Stimulated activated CD4-positive, alpha-beta T cell treated with anti-CD3 and anti-CD28 coated beads, Interleukin-15, amount 100 ng/mL, for 1 hour (primary cell): ENCODE measurements around the gene PTPRCAP.
A peak's percentile ranks its signal among the peaks of the same experiment; 100 is the strongest.

ENCODE experiments used
- DNase-seq, 2 donors: peaks; one replicate each; pipeline ENCODE4 v3.0.0-alpha.2; 2020; ENCODE audit warnings: low read depth in 1 of 2, low spot score in 1 of 2

Gene PTPRCAP

DNA sequence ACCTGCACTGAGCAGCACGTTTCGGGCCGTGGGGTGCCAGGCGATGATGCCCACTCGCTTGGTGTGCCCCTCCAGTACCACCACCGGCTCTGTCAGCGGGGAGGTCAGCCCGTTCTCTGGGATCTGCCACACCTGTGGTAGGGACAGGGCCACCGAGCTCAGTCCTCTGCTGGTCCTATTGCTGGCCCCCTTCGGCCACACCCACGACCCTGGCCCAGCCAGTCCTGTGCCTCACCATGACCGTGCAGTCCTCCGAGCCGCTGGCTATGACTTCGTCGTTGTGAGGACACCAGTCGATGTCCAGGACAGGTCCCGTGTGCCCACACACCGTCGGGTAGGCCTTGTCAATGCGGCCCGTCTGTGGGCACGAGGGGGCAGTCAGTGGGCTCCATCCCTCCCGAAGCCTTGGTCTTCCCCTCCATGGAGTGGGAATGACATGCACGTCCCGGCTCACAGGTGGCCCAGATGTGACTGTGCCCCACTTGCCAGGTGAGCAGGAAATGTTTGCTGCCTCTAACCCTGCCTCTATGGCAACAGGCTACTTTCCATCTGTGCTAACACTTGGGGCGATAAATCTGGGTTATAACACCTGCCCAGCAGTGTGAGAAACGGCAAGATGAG lies 4.4 kb upstream of the PTPRCAP start:
- DNase-seq: no peak

DNA sequence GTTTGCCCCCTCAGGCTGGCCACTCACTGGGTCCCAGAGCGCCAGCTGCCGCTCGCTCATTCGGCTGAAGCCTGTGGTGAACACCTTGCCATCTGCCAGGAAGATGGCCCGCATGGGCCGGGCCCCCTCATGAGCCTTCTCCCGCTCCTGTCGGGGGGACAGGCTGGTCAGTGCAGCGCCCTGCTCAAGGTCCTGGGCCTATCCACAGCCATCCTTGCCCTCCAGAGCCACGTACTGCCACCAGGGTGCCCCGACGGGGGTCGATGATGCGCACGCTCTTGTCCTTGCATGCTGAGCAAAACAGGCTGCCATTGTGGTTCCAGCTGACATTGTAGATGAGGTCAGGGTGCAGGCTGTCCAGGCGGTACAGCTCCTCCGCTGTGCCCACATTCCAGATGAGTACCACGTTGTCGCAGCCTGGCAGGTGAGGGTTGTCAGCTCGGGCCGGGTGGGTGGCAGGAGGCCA lies 3.6 kb upstream of the PTPRCAP start:
- no peak for DNase-seq

- DNase-seq: no peak
Measured at GRCh38 chr11:67440229-67441097, 3.0 kb upstream of the PTPRCAP start.

DNA sequence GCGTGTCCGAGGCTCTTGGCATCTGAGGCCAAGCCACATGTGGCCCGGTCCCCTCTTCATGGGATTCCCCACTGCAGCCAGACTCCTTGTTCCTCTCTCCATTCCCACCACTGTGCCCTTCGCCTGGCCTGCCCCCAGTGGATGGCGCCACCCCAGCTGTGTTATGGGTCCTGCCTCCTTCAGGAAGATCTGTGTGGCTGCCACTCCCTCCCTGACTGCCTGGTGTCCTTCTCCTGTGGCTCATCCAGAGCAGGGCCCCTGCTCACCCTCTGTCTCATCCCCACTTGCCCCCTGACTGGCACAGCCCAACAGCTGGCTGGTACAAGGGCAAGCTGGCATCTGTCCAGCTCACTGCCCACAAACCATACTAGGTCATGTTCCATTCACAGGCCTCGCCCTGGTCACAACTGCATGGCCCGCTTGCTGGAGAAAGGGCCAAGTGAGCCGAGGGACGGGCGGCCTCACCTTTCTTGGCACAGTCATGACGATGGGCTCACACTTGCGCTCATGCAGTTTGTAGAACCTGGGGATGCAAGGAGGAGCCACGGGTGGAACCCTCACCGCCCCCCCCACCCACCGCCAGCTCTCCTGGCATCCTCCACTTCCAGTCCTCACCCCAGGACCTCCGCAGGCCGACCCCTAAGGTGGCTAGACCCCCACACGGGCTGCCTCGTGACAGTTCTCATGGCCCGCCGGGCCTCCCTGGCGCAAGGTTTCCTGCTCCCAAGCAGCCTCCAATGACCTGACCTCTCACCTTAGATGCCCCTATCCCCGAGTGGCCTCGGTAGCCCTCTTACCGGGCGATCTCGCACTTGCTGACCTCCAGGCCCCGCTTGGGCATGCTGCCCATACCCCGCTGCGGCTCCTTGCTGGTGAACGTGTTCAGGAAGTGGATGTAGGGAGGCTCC lies 2.1 kb upstream of the PTPRCAP start:
- DNase-seq: no peak

GRCh38 chr11:67438158-67438902 lies 848 bp upstream of the PTPRCAP start:
- peak; percentile 57 to 66 for DNase-seq

DNA sequence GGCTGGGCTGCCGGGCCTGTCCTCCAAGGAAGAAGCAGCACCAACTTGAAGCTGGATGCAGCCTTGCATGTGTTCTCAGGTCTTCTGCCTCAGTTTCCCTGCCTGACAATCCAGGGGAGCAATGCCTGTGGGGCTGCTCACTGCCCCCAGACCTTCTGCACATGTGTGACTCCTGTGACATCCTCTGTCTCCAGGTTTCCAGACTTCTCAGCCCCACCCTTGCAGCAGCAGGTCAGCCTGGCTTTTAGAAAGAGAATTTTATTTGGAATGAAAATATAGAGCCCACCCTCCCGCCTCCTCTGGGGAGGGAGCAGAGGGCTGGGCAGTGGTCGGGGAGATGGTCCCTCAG lies 301 bp upstream of the PTPRCAP start:
- DNase-seq: no peak

DNA sequence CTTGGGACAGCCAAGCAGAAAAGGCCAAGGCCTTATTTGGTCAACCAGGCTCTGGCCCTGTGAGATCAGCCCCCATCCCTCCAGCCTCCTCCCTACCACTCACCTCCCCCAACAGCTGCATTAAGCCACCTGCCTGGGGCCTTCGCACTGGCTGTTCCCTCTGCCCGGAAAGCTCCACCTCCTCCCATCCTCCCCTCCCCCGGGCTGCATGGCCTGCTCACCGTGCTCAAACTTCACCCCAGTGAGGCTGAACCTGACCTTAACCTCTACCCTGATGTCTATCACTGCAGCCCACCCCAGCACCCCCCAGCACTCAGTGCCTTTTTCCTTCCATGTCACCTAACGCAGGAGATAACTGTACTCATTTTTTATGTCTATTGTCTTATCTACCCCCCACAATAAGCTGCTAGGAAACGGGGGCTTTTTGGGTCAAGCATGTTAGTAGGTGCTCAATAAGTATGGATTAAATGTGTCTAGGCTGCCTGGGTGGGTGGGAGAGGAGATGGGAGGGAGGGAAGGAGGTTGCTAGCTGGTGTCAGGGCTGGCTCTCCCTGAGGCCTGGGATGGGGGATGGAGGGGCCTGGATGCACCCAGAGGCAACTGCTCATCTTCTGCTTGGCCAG lies 912 bp downstream of the PTPRCAP start:
- DNase-seq: peak; percentile 47 to 59

- no peak for DNase-seq
Measured at GRCh38 chr11:67435727-67436458, 1.6 kb downstream of the PTPRCAP start.

GRCh38 chr11:67435031-67435726 lies 2.3 kb downstream of the PTPRCAP start:
- no peak for DNase-seq

GRCh38 chr11:67434395-67434881 lies 3.0 kb downstream of the PTPRCAP start:
- DNase-seq: no peak

DNA sequence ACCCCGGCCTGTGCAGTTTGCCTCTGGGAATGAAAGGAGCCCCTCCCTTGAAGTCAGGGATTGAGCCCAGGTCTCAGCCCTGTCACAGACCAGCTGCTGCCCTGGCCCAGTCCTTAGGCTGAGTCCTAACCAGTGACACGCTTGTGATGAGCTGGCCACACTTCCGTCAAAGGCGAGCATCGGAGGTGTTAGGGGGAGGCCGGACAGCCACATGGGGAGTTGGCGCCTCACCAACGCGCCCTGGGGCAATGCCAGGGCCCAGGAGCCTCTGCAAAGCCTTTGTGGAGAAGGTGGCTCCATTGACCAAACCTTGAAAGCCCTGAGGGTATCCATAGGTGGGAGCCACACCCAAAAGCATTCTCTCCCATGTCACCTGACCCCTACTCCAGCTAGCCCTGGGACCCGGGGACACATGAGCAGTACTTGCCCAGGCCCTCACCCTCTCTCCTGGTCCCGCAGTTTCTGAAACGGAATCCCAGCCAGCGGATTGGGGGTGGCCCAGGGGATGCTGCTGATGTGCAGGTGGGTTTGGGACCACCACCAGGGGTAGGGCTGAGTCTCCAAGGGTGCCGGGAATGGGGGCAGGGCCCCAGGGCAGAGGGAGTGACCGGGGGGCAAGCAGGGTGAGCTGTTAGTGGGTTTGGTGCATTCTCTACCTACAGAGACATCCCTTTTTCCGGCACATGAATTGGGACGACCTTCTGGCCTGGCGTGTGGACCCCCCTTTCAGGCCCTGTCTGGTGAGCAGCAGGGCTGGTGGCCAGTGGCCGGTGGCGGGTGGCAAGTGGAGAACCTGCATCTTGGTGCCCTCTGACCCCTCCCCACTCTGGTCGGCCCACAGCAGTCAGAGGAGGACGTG lies 3.7 kb downstream of the PTPRCAP start:
- DNase-seq: no peak

DNA sequence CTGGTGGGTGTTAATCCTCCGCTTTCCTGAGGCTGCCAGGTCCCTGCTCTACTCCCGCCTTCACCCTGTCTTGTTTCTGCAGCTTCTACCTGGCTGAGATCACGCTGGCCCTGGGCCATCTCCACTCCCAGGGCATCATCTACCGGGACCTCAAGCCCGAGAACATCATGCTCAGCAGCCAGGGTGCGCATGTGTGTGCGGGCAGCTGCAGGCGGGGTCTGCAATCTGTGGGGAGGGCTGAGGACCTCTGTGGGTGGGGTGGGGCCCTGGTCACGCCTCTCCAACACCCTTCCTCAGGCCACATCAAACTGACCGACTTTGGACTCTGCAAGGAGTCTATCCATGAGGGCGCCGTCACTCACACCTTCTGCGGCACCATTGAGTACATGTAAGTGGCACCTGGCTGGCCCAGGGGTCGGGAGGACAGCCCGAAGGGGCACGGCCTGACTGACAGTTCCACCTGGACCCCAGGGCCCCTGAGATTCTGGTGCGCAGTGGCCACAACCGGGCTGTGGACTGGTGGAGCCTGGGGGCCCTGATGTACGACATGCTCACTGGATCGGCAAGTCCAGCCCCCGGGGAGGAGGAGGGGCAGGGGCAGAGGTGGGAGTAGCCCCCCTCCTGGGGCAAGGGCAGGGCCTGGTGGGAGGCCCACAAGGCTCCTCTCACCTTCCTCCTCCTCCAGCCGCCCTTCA lies 4.7 kb downstream of the PTPRCAP start:
- DNase-seq: no peak

DNA sequence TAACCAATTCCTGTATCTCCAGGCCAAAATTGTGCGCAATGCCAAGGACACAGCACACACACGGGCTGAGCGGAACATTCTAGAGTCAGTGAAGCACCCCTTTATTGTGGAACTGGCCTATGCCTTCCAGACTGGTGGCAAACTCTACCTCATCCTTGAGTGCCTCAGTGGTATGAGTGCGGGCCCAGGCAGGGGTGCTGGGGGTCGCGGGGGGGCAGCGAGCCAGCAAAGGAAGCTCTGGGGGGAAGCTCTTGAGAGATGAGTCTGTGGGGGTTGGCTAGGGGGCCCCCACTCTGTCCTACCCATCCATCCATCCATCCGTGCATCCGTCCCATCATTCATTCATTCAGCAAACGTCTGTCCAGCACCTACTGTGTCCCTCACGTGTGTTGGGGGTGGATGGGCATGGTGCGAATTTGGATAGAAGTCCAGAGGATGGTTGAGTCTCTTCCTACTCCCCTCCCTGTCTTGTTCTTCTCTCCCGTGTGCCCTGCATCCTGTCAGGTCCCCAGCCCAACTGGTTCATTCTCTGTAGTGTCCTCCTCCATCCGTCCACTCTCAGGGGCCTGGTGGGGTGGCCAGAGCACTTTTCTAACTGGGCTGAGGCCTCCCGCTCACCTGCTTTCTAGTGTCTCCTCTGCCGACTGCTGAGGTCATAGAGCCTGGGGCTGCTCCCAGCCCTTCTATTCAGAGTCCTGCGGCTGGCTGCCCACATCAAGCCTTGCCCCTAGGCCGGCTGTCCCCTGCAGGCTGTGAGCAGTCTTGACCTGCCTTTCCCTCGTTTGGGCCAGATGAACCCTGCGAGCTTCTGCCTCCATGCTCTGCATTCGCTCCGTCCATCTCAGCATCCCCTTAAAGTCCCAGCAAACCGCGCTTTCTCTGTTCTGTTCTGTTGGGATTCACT lies 5.9 kb downstream of the PTPRCAP start:
- no peak for DNase-seq

- DNase-seq: no peak
Measured at GRCh38 chr11:67429722-67430121, 7.8 kb downstream of the PTPRCAP start.

- no peak for DNase-seq
Measured at GRCh38 chr11:67429038-67429668, 8.3 kb downstream of the PTPRCAP start.
